COLO668 (cell line): ENCODE measurements around the gene HABP4.

Experiments
- DNase-seq: peaks from one replicate; lab custom pipeline; 2025; ENCODE audit not compliant: unreplicated experiment; lab: John Stamatoyannopoulos, UW

HABP4 gene

DNA sequence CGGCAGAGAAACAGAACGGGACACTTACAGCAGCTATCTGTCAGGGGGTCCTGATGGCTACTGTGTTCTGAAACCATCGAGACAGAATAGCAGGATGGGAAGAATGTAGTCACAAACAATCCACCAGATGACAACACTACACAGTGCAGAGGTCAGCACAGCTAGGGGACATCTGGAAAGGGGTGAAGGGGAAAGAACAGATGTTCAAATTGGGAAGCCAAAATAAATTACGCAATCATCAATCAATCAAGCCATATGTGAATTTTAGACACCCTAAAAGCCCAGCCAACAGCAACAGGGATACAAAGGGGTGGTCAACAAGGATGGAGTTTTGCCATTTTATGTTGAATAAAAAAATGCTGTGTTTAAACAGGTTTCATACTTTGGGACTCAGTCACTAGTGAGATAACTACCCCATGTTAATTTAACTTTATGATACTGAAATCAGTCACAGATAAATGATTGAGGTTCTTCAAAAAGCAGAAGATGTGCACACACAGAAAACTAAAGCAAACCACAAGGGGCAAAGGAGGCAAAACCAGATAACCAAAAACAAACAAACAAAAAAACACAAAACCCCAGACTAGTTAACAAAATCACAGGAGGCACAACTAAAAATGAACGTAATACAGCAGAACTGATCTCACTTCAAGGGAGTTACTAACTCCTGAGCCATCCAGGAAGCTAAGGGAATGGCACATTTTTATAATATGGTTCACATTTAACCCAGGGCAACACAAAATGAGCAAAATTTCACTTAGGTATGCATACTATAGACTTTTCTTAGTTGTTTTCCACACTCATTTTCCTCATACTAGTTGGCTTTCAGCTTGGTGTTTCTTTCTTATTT is 65.9 kb downstream of the HABP4 start:
- DNase-seq, result no peak

DNA sequence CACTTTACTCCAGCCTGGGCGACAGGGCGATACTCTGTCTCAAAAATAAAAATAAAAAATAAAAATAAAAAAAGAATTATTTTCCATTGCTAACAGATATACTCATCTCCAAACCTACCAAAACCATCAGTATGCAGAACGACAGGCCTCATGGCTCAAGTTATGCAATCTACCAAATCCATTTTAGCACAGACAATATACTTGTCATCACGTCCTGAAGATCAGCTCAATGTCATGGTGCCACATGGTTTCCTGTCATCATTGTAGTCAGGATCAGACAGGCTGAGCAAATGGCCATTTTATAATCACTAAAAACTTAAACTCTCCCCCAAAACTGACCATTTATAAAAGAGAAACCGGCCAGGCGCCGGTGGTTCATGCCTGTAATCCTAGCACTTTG is 69.1 kb downstream of the HABP4 start:
- DNase-seq, result no peak

DNA sequence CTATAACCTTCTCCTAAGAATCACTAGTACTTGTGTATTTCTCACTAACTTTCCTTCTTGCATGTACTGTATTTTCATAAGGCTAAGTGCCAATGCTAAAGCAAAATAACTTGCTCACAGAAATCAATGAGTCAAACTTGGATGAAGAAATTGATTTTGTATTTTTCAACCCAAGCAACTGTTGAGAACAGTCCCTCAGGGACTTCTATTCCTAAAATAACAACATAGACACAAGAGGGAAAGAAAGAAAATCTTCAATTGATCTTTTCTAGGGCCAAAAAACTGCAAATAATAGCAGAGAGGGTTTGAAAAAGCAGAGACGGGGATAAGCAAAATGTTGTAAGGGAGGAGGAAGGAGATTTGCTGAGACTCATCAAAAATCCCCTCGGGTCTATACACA is 69.8 kb downstream of the HABP4 start:
- DNase-seq, result no peak

DNA sequence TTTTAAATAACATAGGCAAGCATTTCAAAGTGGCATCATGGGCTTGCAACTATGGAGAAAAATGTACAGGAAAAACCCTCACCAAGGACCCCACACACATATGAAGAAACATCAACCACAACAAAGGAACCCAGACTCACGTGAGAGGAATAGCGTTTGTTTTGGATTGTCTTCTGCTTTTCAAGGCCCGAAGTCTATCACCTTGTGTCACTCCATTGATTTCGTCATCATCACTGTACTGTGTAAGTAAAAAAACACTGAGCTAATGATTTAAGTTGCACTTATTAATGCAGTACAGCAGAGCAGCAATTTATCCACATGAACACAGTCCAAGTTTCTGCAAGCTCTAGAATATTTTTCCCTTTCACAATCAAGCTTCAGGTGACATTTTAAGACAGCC is 72.4 kb downstream of the HABP4 start:
- no peak for DNase-seq

DNA sequence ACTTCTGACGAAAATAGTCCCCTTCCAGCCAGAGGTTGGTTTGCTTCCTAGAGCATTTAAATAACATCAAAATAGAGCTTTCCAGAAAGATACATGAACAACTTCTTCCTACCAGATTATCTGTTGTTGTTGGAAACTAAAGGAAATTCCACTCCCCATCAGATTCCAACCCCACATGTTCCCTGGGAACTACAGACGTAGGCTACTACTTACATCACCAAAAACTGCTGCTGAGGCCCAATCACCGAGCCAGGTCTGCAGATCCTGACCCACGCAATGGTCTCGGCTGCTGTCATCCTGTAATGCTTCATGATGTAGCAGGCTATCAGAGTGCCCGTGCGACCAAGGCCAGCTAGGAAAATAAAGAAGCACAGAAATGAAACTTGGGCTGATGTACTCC is 73.4 kb downstream of the HABP4 start:
- no peak for DNase-seq

DNA sequence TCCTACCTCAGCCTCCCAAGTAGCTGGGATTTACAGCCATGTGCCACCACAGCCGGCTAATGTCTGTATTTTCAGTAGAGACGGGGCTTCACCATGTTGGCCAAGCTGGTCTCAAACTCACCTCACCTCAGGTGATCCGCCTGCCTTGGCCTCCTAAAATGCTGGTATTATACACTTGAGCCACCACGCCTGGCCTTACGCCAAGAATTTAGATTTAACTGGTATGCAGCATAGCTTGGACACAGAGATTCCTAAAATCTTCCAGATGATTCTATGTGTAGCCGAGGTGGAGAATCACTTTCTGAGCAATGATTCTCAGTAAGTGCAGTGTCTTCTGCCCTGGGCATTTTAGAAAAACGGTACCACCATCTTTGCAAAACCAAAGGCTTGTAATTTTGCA is 74.1 kb downstream of the HABP4 start:
- no peak for DNase-seq

DNA sequence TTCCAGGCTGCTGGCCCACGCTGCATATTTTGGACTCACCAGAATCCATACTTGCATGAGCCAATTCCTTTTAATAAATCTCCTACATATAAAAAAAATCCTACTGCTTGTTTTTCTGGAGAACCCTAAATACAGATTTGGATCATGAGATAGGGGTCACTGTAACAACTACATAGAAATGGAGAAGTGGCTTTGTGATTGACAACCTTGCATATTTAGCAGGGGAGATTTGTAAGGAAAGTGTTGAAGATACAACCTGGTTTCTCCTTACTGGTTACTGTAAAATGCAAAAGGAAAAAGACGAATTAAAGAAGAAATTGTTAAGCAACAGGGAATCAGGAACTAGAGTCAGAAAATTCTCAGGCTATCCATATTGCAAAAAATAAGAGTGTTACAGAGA is 74.8 kb downstream of the HABP4 start:
- DNase-seq, result no peak

DNA sequence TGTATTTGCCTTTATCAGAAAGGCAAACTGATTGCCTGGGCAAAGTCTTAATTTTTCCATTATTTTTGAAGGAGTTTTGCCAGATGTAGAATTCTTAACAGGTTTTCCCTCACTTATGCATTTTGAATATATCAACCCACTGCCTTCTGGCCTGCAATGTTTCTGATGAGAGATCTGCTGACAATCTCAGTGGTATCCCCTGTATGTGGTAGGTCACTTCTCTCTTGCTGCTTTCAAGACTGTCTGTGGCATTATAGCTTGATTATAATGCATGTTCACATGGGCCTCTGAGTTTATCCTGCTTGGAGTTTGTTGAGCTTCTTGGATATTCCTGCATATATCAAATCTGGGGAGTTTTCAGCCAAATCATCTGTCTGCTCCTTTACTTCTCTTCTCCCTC is 82.2 kb downstream of the HABP4 start:
- no peak for DNase-seq

DNA sequence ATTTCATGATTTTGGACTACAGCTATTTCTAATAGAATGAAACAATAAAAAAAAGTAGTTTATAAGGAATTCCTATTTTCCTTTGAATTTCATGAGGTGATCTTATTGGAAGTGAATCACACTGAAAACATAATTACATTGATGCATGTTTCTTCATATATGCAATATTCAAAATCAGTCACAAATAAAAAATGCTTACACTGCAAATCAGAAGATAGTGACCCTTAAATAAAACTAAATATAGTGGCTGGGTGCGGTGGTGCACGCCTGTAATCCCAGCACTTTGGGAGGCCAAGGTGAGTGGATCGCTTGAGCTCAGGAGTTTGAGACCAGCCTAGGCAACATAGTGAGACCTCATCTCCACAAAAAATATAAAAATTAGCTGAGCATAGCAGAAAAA is 90.1 kb downstream of the HABP4 start:
- no peak for DNase-seq
